D721Med (cell line): ENCODE measurements around the gene GRIN3B.

Experiments used
- DNase-seq: peaks from one replicate; pipeline ENCODE4 v3.0.0; 2011; ENCODE audit warnings: low spot score; ENCODE audit not compliant: insufficient read length
- FAIRE-seq: peaks from 2 replicates; lab custom pipeline; 2011; peaks lifted over from hg19 to GRCh38; lab: Jason Lieb, UNC
- CTCF ChIP-seq: IDR thresholded peaks from 2 replicates; pipeline ENCODE4 v1.5.1; 2012; ENCODE audit warnings: mild to moderate bottlenecking, control low read depth; ENCODE audit not compliant: insufficient read depth; ENCODE audit errors: missing control alignments

GRIN3B gene

GRCh38 chr19:1041835-1042685, 41.8 kb downstream of the GRIN3B start:
- DNase-seq (no peak), FAIRE-seq (no peak)
- TF ChIP-seq CTCF = no peak

- no peak for FAIRE-seq
- DNase-seq = no peak
- peak; percentile 2 for TF ChIP-seq CTCF
Observed at GRCh38 chr19:1042689-1043511, 42.7 kb downstream of the GRIN3B start.

GRCh38 chr19:1045247-1045603, 45.0 kb downstream of the GRIN3B start:
- DNase-seq = no peak
- no peak for TF ChIP-seq CTCF
- FAIRE-seq = no peak

GRCh38 chr19:1046117-1046626, 46.0 kb downstream of the GRIN3B start:
- no peak for TF ChIP-seq CTCF
- no peak for FAIRE-seq
- no peak for DNase-seq

- FAIRE-seq (no peak), DNase-seq (no peak)
- TF ChIP-seq CTCF = no peak
Observed at GRCh38 chr19:1046836-1047695, 46.8 kb downstream of the GRIN3B start.

GRCh38 chr19:1047696-1048147, 47.5 kb downstream of the GRIN3B start:
- TF ChIP-seq CTCF = no peak
- DNase-seq = no peak
- FAIRE-seq = no peak
